Nephron progenitor cell (in vitro differentiated cells): ENCODE data around the gene DGKB.

Experiments used
- DNase-seq: peaks from one replicate; pipeline ENCODE4 v3.0.0; 2021
- H3K27ac Mint-ChIP-seq: 2 replicates; pipeline ENCODE4 v1.8.0; 2021; ENCODE audit warnings: mild to moderate bottlenecking, moderate library complexity, mixed read lengths
- H3K27me3 Mint-ChIP-seq: 2 replicates; pipeline ENCODE4 v1.8.0; 2021; ENCODE audit warnings: mild to moderate bottlenecking, low read depth, mixed read lengths; ENCODE audit not compliant: poor library complexity
- H3K36me3 Mint-ChIP-seq: 2 replicates; pipeline ENCODE4 v1.8.0; 2021; ENCODE audit warnings: low read depth, mixed read lengths
- H3K4me1 Mint-ChIP-seq: 2 replicates; pipeline ENCODE4 v1.8.0; 2021; ENCODE audit warnings: mixed read lengths
- H3K4me3 Mint-ChIP-seq: 2 replicates; pipeline ENCODE4 v1.8.0; 2021; ENCODE audit warnings: mild to moderate bottlenecking, moderate library complexity, mixed read lengths
- H3K9me3 Mint-ChIP-seq: 2 replicates; pipeline ENCODE4 v1.8.0; 2021; ENCODE audit warnings: mild to moderate bottlenecking, moderate library complexity, mixed read lengths
- CTCF ChIP-seq: fragments of 200-600 bp; sonication (generic); IDR thresholded peaks from 2 replicates; pipeline ENCODE4 v1.5.0; 2021; ENCODE audit warnings: antibody characterized with exemption

The DGKB gene

GRCh38 chr7:14125998-14126397, 776.6 kb downstream of the DGKB start:
- Mint-ChIP-seq H3K9me3 (no peaks in the 10 kb centered on the region), H3K27ac (peak overlapping the region; percentile 43), H3K4me3 (no peak overlapping the region), H3K36me3 (no peaks in the 10 kb centered on the region), H3K27me3 (no peaks in the 10 kb centered on the region), H3K4me1 (peaks cover 25% of the 10 kb centered on the region)
- no peak for TF ChIP-seq CTCF
- DNase-seq, result no peak

- Mint-ChIP-seq H3K27me3 (no peaks in the 10 kb centered on the region), H3K4me1 (peaks cover 25% of the 10 kb centered on the region), H3K9me3 (no peaks in the 10 kb centered on the region), H3K36me3 (no peaks in the 10 kb centered on the region), H3K27ac (no peak overlapping the region), H3K4me3 (no peak overlapping the region)
- TF ChIP-seq CTCF, result no peak
- DNase-seq, result no peak
Observed at GRCh38 chr7:14124716-14125115, 777.8 kb downstream of the DGKB start.

- H3K9me3 Mint-ChIP-seq, result no peaks in the 10 kb centered on the region
- peaks cover 25% of the 10 kb centered on the region for H3K4me1 Mint-ChIP-seq
- H3K4me3 Mint-ChIP-seq, result no peak overlapping the region
- no peaks in the 10 kb centered on the region for H3K36me3 Mint-ChIP-seq
- no peak overlapping the region for H3K27ac Mint-ChIP-seq
- H3K27me3 Mint-ChIP-seq, result no peaks in the 10 kb centered on the region
- no peak for DNase-seq
- no peak for TF ChIP-seq CTCF
Observed at GRCh38 chr7:14123923-14124322, 778.6 kb downstream of the DGKB start.

GRCh38 chr7:14115701-14116100, 786.9 kb downstream of the DGKB start:
- no peak for DNase-seq
- H3K27ac Mint-ChIP-seq, result no peak overlapping the region
- no peaks in the 10 kb centered on the region for H3K27me3 Mint-ChIP-seq
- H3K4me1 Mint-ChIP-seq, result peaks cover 5% of the 10 kb centered on the region
- H3K9me3 Mint-ChIP-seq, result no peaks in the 10 kb centered on the region
- no peak overlapping the region for H3K4me3 Mint-ChIP-seq
- no peaks in the 10 kb centered on the region for H3K36me3 Mint-ChIP-seq
- no peak for TF ChIP-seq CTCF

GRCh38 chr7:14104861-14105260, 797.7 kb downstream of the DGKB start:
- no peak overlapping the region for H3K27ac Mint-ChIP-seq
- no peaks in the 10 kb centered on the region for H3K27me3 Mint-ChIP-seq
- TF ChIP-seq CTCF, result no peak
- peaks cover 8% of the 10 kb centered on the region for H3K9me3 Mint-ChIP-seq
- DNase-seq, result no peak
- H3K36me3 Mint-ChIP-seq, result no peaks in the 10 kb centered on the region
- no peak overlapping the region for H3K4me3 Mint-ChIP-seq
- H3K4me1 Mint-ChIP-seq, result peaks cover 5% of the 10 kb centered on the region

- Mint-ChIP-seq H3K4me3 (no peak overlapping the region), H3K9me3 (peaks cover 3% of the 10 kb centered on the region), H3K4me1 (no peaks in the 10 kb centered on the region), H3K36me3 (no peaks in the 10 kb centered on the region), H3K27me3 (no peaks in the 10 kb centered on the region), H3K27ac (no peak overlapping the region)
- no peak for DNase-seq
- no peak for TF ChIP-seq CTCF
Observed at GRCh38 chr7:14096159-14096558, 806.4 kb downstream of the DGKB start.
